GM18907 (cell line): ENCODE data around the gene C1orf21.

Experiments used
- ATAC-seq: cut with Tn5 transposase; IDR thresholded peaks from one replicate; pipeline ENCODE4 v1.9.1; 2021; ENCODE audit warnings: mild to moderate bottlenecking, moderate library complexity; ENCODE audit not compliant: unreplicated experiment

Gene C1orf21

GRCh38 chr1:184483101-184483683 lies 96.4 kb downstream of the C1orf21 start:
- no peak for ATAC-seq

GRCh38 chr1:184485751-184486723 lies 99.2 kb downstream of the C1orf21 start:
- ATAC-seq = no peak

- no peak for ATAC-seq
Observed at GRCh38 chr1:184486761-184487445, 100.1 kb downstream of the C1orf21 start.

GRCh38 chr1:184487531-184488193 lies 100.8 kb downstream of the C1orf21 start:
- no peak for ATAC-seq

GRCh38 chr1:184489908-184490307 lies 103.1 kb downstream of the C1orf21 start:
- ATAC-seq = no peak

- no peak for ATAC-seq
Observed at GRCh38 chr1:184492536-184492935, 105.7 kb downstream of the C1orf21 start.

- no peak for ATAC-seq
Observed at GRCh38 chr1:184493987-184494388, 107.2 kb downstream of the C1orf21 start.

GRCh38 chr1:184494929-184495328 lies 108.1 kb downstream of the C1orf21 start:
- ATAC-seq = peak; percentile 81

GRCh38 chr1:184497959-184498723 lies 111.3 kb downstream of the C1orf21 start:
- no peak for ATAC-seq

GRCh38 chr1:184499616-184500015 lies 112.8 kb downstream of the C1orf21 start:
- ATAC-seq = no peak

- ATAC-seq = no peak
Observed at GRCh38 chr1:184502161-184502560, 115.3 kb downstream of the C1orf21 start.

- ATAC-seq = no peak
Observed at GRCh38 chr1:184503221-184503749, 116.5 kb downstream of the C1orf21 start.

- ATAC-seq = no peak
Observed at GRCh38 chr1:184504040-184504954, 117.5 kb downstream of the C1orf21 start.

- ATAC-seq = no peak
Observed at GRCh38 chr1:184504955-184505338, 118.1 kb downstream of the C1orf21 start.

- ATAC-seq = no peak
Observed at GRCh38 chr1:184506481-184506880, 119.7 kb downstream of the C1orf21 start.

GRCh38 chr1:184507165-184507564 lies 120.3 kb downstream of the C1orf21 start:
- ATAC-seq = no peak

- no peak for ATAC-seq
Observed at GRCh38 chr1:184507604-184508280, 120.9 kb downstream of the C1orf21 start.

GRCh38 chr1:184509105-184509504 lies 122.3 kb downstream of the C1orf21 start:
- ATAC-seq = no peak
